NCI-H82 (cell line): Measurements from ENCODE around the gene LCORL.
"Not testable (repeated sequence)": the region's sequence is repeated elsewhere in the genome, so short reads cannot be mapped to it uniquely, and the experiment has no call there.

Experiments
- DNase-seq: peaks from one replicate; lab custom pipeline; 2025; lab: John Stamatoyannopoulos, UW

The LCORL gene

GRCh38 chr4:17932041-17932440 lies 89.5 kb downstream of the LCORL start:
- DNase-seq, result no peak

- DNase-seq, result no peak
Observed at GRCh38 chr4:17930256-17930655, 91.3 kb downstream of the LCORL start.

GRCh38 chr4:17924189-17924588 lies 97.4 kb downstream of the LCORL start:
- no peak for DNase-seq

DNA sequence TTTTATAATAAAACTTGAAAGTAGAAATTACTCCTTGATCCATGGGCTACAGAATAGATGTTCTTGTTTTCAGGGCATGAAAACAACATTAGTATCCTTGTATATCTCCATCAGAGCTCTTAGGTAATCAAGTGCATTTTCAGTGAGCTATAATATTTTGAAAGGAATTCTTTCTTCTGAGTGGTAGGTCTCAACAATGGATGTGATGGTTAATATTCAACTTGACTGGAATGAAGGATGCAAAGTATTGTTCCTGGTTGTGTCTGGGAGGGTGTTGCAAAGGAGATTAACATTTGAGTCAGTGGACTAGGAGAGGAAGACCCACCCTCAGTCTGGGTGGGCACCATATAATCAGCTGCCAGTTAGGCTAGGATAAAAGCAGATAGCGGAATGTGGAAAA lies 100.1 kb downstream of the LCORL start:
- no peak for DNase-seq

- DNase-seq, result no peak
Observed at GRCh38 chr4:17920681-17921080, 100.9 kb downstream of the LCORL start.

GRCh38 chr4:17915439-17915838 lies 106.1 kb downstream of the LCORL start:
- DNase-seq, result no peak

DNA sequence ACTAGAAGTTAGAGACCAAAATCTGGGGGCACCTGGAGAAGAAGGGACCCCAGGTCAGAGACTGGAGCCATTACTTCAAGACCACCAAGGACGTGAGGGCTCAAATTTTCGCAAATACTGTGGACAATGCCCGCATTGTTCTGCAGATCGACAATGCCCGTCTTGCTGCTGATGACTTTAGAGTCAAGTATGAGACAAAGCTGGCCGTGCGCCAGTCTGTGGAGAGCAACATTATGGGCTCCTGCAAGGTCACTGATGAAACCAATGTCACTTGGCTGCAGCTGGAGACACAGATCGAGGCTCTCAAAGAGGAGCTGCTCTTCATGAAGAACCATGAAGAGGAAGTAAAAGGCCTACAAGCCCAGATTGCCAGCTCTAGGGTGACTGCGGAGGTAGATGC lies 109.5 kb downstream of the LCORL start:
- no peak for DNase-seq

DNA sequence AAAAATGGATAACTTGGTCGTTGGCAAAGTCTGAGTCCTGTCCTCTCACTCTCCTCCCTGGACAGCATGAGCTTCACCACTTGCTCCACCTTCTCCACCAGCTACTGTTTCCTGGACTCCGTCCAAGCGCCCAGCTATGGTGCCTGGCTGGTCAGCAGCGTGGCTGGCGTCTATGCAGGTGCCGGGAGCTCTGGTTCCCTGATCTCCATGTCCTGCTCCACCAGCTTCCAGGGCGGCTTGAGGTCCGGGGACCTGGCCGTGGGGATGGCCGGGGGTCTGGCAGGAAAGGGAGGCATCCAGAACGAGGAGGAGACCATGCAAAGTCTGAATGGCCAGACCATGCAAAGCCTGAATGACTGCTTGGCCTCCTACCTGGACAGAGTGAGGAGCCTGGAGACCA lies 109.9 kb downstream of the LCORL start:
- no peak for DNase-seq

GRCh38 chr4:17898553-17899055 lies 123.0 kb downstream of the LCORL start:
- DNase-seq, result no peak

- DNase-seq, result no peak
Observed at GRCh38 chr4:17895481-17895880, 126.1 kb downstream of the LCORL start.

GRCh38 chr4:17894421-17894820 lies 127.1 kb downstream of the LCORL start:
- DNase-seq, result no peak

- no peak for DNase-seq
Observed at GRCh38 chr4:17889692-17890091, 131.9 kb downstream of the LCORL start.

DNA sequence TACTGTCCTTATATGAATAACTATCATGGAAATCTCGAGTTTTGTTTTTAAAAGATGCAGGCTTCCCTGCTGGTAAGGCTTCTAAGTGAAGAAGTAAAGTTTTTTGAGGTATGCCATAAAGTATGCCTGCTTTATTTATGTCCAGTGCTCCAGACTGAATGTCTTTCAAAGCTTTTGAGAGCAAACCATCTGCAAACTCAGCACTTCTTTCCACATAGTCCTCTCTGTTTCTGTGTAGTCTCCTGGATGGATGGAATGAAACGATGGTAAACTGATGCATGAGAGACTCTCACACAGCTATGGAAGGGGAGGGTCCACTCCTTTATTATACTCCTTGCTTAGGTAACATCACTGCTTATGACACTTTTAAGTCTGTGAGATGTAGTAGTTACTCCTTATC lies 137.0 kb downstream of the LCORL start:
- DNase-seq, result no peak

GRCh38 chr4:17884063-17884462 lies 137.5 kb downstream of the LCORL start:
- no peak for DNase-seq

DNA sequence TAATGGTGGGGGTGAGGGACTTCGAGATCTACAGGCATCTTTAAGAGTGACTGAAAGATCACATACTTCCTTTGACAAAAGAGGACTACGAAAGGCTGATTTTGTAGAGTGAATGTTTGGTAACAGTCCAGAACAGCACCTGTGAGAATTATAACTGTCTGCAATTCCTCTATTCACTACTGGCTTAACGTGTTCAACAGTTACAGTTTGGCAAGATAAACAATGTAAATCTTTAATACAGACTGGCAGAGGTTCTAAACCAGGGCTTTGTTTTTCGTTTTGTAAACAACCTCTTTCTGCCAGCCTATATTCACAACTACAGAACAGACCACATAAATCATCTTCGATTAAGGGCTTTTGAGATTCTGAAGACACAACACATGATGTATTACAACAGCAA lies 143.9 kb downstream of the LCORL start:
- no peak for DNase-seq

DNA sequence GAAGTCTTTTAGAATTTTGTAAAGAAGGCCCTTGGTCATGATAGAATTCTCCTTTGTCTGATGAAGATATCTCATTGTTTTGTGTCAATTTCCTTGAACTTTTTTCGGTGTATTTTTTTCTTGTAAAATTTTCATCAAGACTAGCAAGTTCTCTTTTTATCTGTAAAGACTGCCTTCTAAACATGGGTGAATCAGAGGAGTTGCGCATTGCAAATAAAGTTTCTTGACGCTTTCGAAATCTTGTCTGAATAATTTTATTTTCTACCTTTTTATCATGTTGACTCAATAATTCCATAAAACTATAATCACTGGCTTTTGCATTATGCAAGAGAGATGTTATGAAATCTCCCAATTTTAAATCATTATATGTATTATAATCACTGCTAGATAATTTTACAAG lies 144.6 kb downstream of the LCORL start:
- DNase-seq, result no peak

DNA sequence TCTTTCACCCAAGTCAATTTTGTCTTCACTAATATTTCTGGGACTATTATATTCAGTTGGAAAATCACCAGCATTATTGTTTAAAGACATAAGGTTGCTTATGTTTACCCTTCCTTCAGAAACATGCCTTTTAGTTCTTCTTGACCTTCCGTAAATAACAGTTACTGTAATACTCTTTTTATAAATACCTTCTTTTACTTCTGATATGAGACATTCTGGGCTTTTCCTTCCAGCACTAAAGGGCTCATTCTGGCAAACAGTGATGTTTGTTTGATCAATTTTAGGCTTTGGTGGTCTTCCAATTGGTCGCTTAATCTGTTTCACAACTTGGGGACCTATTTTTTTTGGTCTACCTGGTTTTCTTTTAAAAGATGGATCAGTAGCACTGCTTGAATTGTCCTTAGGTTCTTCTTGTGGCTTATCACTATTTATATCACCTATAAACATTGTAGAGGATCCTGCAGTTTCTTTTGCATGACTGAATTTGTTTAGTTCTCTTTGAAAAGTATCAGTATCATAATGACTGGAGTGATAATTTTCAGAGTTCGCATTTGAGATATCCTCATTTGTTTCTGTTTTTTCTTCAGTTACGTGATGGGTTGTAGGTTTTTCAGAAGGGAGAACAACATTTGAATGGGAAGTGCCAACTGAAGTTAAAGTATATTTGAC lies 146.0 kb downstream of the LCORL start:
- DNase-seq, result no peak

DNA sequence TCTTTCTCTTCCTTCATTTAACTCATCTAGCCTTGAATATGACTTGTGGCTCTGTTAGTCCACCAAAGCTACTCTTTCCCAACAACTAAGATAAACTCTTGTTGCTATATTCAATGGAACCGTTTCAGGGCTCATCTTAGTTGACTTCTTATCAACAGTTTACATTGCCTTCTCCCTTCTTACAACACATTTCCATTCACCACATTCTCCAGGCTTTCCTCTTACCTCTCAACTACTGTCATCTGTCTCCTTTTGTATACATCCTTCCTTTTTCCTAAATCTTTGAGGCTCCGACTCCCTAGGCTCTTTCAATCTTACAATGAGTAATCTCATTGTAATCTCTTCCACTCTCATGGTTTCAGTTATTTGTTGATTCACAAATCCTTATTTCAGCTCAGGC lies 152.2 kb downstream of the LCORL start:
- DNase-seq, result no peak

DNA sequence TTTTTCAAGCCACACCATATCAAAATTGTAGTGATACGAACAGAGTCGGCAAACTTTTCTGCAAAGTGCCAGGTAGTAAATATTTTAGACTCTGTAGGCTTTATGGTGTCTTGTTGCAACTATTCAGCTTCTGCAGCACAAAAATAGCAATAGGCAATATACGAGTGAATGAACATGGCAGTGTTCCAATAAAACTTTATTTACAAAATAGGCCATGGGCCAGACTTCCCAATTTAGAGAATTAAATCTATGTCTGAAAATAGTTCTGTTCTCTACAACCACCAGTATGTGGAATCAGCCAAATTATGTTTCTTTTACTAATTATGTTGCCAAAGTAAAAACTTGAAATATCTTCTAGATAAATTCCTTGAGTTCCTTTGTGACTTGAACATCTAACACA lies 154.3 kb downstream of the LCORL start:
- DNase-seq, result no peak

DNA sequence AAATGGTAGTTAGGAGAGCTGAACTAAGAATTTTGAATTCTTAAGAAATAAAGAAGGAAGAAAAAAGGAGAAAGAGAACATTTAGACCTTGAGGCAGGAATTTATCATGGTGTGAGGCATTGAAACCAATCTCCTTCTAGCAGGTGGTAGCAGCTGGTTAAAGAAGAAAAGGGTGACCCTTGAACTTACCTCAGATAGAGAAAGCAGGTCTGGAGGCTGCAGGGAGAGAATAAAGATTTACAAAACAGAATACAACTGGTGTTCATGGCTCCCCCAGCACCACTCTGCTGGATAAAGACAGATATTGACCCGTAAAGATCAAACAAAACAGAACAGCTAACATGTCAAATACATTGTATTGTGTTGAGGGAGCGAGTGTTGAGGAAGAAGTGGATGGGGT lies 154.7 kb downstream of the LCORL start:
- no peak for DNase-seq

GRCh38 chr4:17865866-17866363 lies 155.6 kb downstream of the LCORL start:
- no peak for DNase-seq

- not testable (repeated sequence) for DNase-seq
Observed at GRCh38 chr4:17861906-17862305, 159.6 kb downstream of the LCORL start.

DNA sequence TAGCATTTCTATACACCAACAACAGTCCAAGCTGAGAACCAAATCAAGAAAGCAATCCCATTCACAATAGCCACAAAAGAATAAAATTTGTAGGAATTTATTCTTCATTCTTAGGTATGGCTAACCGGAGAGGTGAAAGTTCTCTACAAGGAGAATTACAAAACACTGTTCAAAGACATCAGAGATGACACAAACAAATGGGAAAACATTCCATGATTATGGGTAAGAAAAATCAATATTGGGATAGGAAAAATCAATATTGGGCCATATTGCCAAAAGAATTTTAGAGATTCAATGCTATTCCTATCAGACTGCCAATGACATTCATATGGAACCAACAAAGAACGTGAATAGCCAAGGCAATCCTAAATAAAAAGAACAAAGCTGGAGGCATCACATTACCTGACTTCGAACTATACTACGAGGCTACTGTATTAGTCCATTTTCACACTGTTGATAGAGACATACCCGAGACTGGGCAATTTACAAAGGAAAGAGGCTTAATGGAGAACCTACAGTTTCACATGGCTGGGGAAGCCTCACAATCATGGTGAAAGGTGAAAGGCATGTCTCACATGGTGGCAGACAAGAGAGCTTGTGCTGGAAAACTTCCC lies 161.7 kb downstream of the LCORL start:
- no peak for DNase-seq

- peak; percentile 76 for DNase-seq
Observed at GRCh38 chr4:17854036-17854435, 167.5 kb downstream of the LCORL start.
